ENCODE measurements around the gene COL25A1.

The COL25A1 gene

GRCh38 chr4:109174224-109174953 lies 128.1 kb downstream of the COL25A1 start:
- no peaks in the 10 kb centered on the region for H3K36me3 Mint-ChIP-seq (ENCODE audit: low read depth)
- no peaks in the 10 kb centered on the region for H3K27me3 Mint-ChIP-seq (ENCODE audit: low read depth)
- H3K9me3 Mint-ChIP-seq, result no peaks in the 10 kb centered on the region
- TF ChIP-seq CTCF (IDR thresholded peaks at IDR 0.05; ENCODE audit: unreplicated experiment in 3 of 3), result no peak
- H3K4me1 Mint-ChIP-seq, result peaks cover 27% of the 10 kb centered on the region
- peak overlapping the region in 1 of 3 experiments; percentile 48 for H3K27ac Mint-ChIP-seq
- no peak overlapping the region for H3K4me3 Mint-ChIP-seq

- Mint-ChIP-seq H3K27me3 (ENCODE audit: low read depth) (no peaks in the 10 kb centered on the region), H3K4me1 (peaks cover 25% of the 10 kb centered on the region), H3K27ac (no peak overlapping the region), H3K36me3 (ENCODE audit: low read depth) (no peaks in the 10 kb centered on the region), H3K4me3 (no peak overlapping the region), H3K9me3 (no peaks in the 10 kb centered on the region)
- TF ChIP-seq CTCF (IDR thresholded peaks at IDR 0.05; ENCODE audit: unreplicated experiment in 3 of 3), result no peak
Measured at GRCh38 chr4:109172301-109172700, 130.2 kb downstream of the COL25A1 start.

- no peak for TF ChIP-seq CTCF (IDR thresholded peaks at IDR 0.05; ENCODE audit: unreplicated experiment in 3 of 3)
- Mint-ChIP-seq H3K4me1 (peaks cover 22% of the 10 kb centered on the region), H3K9me3 (no peaks in the 10 kb centered on the region), H3K36me3 (ENCODE audit: low read depth) (no peaks in the 10 kb centered on the region), H3K27ac (no peak overlapping the region), H3K4me3 (no peak overlapping the region), H3K27me3 (ENCODE audit: low read depth) (no peaks in the 10 kb centered on the region)
Measured at GRCh38 chr4:109171070-109171469, 131.4 kb downstream of the COL25A1 start.

GRCh38 chr4:109169170-109169569 lies 133.3 kb downstream of the COL25A1 start:
- H3K27me3 Mint-ChIP-seq (ENCODE audit: low read depth), result no peaks in the 10 kb centered on the region
- H3K36me3 Mint-ChIP-seq (ENCODE audit: low read depth), result no peaks in the 10 kb centered on the region
- no peak for TF ChIP-seq CTCF (IDR thresholded peaks at IDR 0.05; ENCODE audit: unreplicated experiment in 3 of 3)
- H3K9me3 Mint-ChIP-seq, result no peaks in the 10 kb centered on the region
- no peak overlapping the region for H3K27ac Mint-ChIP-seq
- no peak overlapping the region for H3K4me3 Mint-ChIP-seq
- peaks cover 22% of the 10 kb centered on the region for H3K4me1 Mint-ChIP-seq

GRCh38 chr4:109166586-109166985 lies 135.9 kb downstream of the COL25A1 start:
- no peaks in the 10 kb centered on the region for H3K36me3 Mint-ChIP-seq (ENCODE audit: low read depth)
- no peaks in the 10 kb centered on the region for H3K27me3 Mint-ChIP-seq (ENCODE audit: low read depth)
- H3K27ac Mint-ChIP-seq, result peak overlapping the region in 2 of 3 experiments; percentile 15 to 33
- peaks cover 27% of the 10 kb centered on the region for H3K4me1 Mint-ChIP-seq
- TF ChIP-seq CTCF (IDR thresholded peaks at IDR 0.05; ENCODE audit: unreplicated experiment in 3 of 3), result no peak
- no peaks in the 10 kb centered on the region for H3K9me3 Mint-ChIP-seq
- no peak overlapping the region for H3K4me3 Mint-ChIP-seq

- peaks cover 27% of the 10 kb centered on the region for H3K4me1 Mint-ChIP-seq
- H3K36me3 Mint-ChIP-seq (ENCODE audit: low read depth), result no peaks in the 10 kb centered on the region
- peak overlapping the region in 2 of 3 experiments; percentile 15 to 33 for H3K27ac Mint-ChIP-seq
- no peak for TF ChIP-seq CTCF (IDR thresholded peaks at IDR 0.05; ENCODE audit: unreplicated experiment in 3 of 3)
- H3K27me3 Mint-ChIP-seq (ENCODE audit: low read depth), result no peaks in the 10 kb centered on the region
- no peaks in the 10 kb centered on the region for H3K9me3 Mint-ChIP-seq
- no peak overlapping the region for H3K4me3 Mint-ChIP-seq
Measured at GRCh38 chr4:109166126-109166525, 136.3 kb downstream of the COL25A1 start.
